ENCODE results near the gene TMEM47.

Gene TMEM47

GRCh38 chrX:34656842-34657725 lies at the start of gene TMEM47:
TSS of gene TMEM47 (minus strand) at chrX:34657285. CDS start at chrX:34657029, 256 bp downstream.
- DNase-seq (ENCODE audit: low read depth in 3 of 3): no peak

GRCh38 chrX:34687095-34687494 lies 30.0 kb upstream of the TMEM47 start:
- DNase-seq (ENCODE audit: low read depth in 3 of 3): no peak

GRCh38 chrX:34659575-34659974 lies 2.5 kb upstream of the TMEM47 start:
- no peak for DNase-seq (ENCODE audit: low read depth in 3 of 3)

- DNase-seq (ENCODE audit: low read depth in 3 of 3): no peak
Measured at GRCh38 chrX:34658326-34658725, 1.2 kb upstream of the TMEM47 start.

- no peak for DNase-seq (ENCODE audit: low read depth in 3 of 3)
Measured at GRCh38 chrX:34657726-34658070, 613 bp upstream of the TMEM47 start.

- no peak for DNase-seq (ENCODE audit: low read depth in 3 of 3)
Measured at GRCh38 chrX:34656467-34656841, 631 bp downstream of the TMEM47 start.

GRCh38 chrX:34655501-34656455 lies 1.3 kb downstream of the TMEM47 start:
- DNase-seq (ENCODE audit: low read depth in 3 of 3): no peak

- DNase-seq (ENCODE audit: low read depth in 3 of 3): no peak
Measured at GRCh38 chrX:34654696-34655490, 2.2 kb downstream of the TMEM47 start.

- DNase-seq (ENCODE audit: low read depth in 3 of 3): no peak
Measured at GRCh38 chrX:34653811-34654210, 3.3 kb downstream of the TMEM47 start.

- no peak for DNase-seq (ENCODE audit: low read depth in 3 of 3)
Measured at GRCh38 chrX:34642849-34643248, 14.2 kb downstream of the TMEM47 start.

GRCh38 chrX:34638116-34638515 lies 19.0 kb downstream of the TMEM47 start:
- no peak for DNase-seq (ENCODE audit: low read depth in 3 of 3)

GRCh38 chrX:34634349-34634748 lies 22.7 kb downstream of the TMEM47 start:
- DNase-seq (ENCODE audit: low read depth in 3 of 3): no peak

GRCh38 chrX:34632384-34632783 lies 24.7 kb downstream of the TMEM47 start:
- no peak for DNase-seq (ENCODE audit: low read depth in 3 of 3)

GRCh38 chrX:34631479-34632220 lies 25.4 kb downstream of the TMEM47 start:
- no peak for DNase-seq (ENCODE audit: low read depth in 3 of 3)

- no peak for DNase-seq (ENCODE audit: low read depth in 3 of 3)
Measured at GRCh38 chrX:34629572-34629971, 27.5 kb downstream of the TMEM47 start.

- no peak for DNase-seq (ENCODE audit: low read depth in 3 of 3)
Measured at GRCh38 chrX:34624416-34624815, 32.7 kb downstream of the TMEM47 start.

GRCh38 chrX:34619920-34620319 lies 37.2 kb downstream of the TMEM47 start:
- DNase-seq (ENCODE audit: low read depth in 3 of 3): no peak

GRCh38 chrX:34612036-34612435 lies 45.0 kb downstream of the TMEM47 start:
- DNase-seq (ENCODE audit: low read depth in 3 of 3): no peak

GRCh38 chrX:34598362-34598761 lies 58.7 kb downstream of the TMEM47 start:
- DNase-seq (ENCODE audit: low read depth in 3 of 3): no peak

GRCh38 chrX:34586936-34587335 lies 70.1 kb downstream of the TMEM47 start:
- no peak for DNase-seq (ENCODE audit: low read depth in 3 of 3)

- DNase-seq (ENCODE audit: low read depth in 3 of 3): no peak
Measured at GRCh38 chrX:34586346-34586911, 70.7 kb downstream of the TMEM47 start.
